Mucosa of rectum (tissue), 2 donors: ENCODE results near the gene NFKB2.

Experiments
- H3K27ac ChIP-seq, 2 donors: one replicate each; pipeline ENCODE4 v1.7.0; 2013; ENCODE audit warnings: inconsistent platforms in 2 of 2, low read depth in 2 of 2, low read length in 2 of 2
- H3K27me3 ChIP-seq, 2 donors: one replicate each; pipeline ENCODE4 v1.7.0; 2013; ENCODE audit warnings: low read length in 2 of 2; ENCODE audit not compliant: control insufficient read depth in 2 of 2, insufficient read depth in 2 of 2
- H3K36me3 ChIP-seq, 2 donors: one replicate each; pipeline ENCODE4 v1.7.0; 2013; ENCODE audit warnings: low read length in 2 of 2; ENCODE audit not compliant: control insufficient read depth in 2 of 2, insufficient read depth in 2 of 2
- H3K4me1 ChIP-seq, 2 donors: one replicate each; pipeline ENCODE4 v1.7.0; 2013; ENCODE audit warnings: low read length in 2 of 2, mild to moderate bottlenecking in 1 of 2; ENCODE audit not compliant: control insufficient read depth in 2 of 2, insufficient read depth in 2 of 2
- H3K4me3 ChIP-seq, 2 donors: one replicate each; pipeline ENCODE4 v1.7.0; 2013; ENCODE audit warnings: low read length in 2 of 2
- H3K9ac ChIP-seq, 2 donors: one replicate each; pipeline ENCODE4 v1.7.0; 2013; ENCODE audit warnings: low read length in 2 of 2, low read depth in 1 of 2, mild to moderate bottlenecking in 1 of 2
- H3K9me3 ChIP-seq, 2 donors: one replicate each; pipeline ENCODE4 v1.7.0; 2013; ENCODE audit warnings: low read length in 2 of 2; ENCODE audit not compliant: control insufficient read depth in 2 of 2
- donor health status: healthy.
- donor health status: Normal muscosa, but diverticular disease.

The NFKB2 gene

GRCh38 chr10:102432162-102432950, 36.9 kb downstream of the NFKB2 start, which contains the start of gene CUEDC2:
Gene CUEDC2 (minus strand): TSS chr10:102432574. CDS start chr10:102425188, 7,386 bp downstream.
- H3K9me3 ChIP-seq: no peaks in the 10 kb centered on the region
- H3K27ac ChIP-seq: peak within 1 kb of the TSS; percentile 16 to 63
- H3K4me1 ChIP-seq: peaks cover 9 to 15% of the 10 kb centered on the region in 2 donors
- H3K9ac ChIP-seq: peak within 1 kb of the TSS; percentile 86 to 90
- peaks cover 0 to 3% of the 10 kb centered on the region in 2 donors for H3K27me3 ChIP-seq
- no peaks in the 10 kb centered on the region for H3K36me3 ChIP-seq
- peak within 1 kb of the TSS; percentile 81 to 95 for H3K4me3 ChIP-seq

GRCh38 chr10:102433619-102434046, 38.1 kb downstream of the NFKB2 start:
- Histone ChIP-seq H3K4me3 (no peak overlapping the region), H3K4me1 (peaks cover 9 to 15% of the 10 kb centered on the region in 2 donors), H3K9me3 (no peaks in the 10 kb centered on the region), H3K27ac (no peak overlapping the region), H3K36me3 (no peaks in the 10 kb centered on the region), H3K27me3 (peaks cover 0 to 3% of the 10 kb centered on the region in 2 donors), H3K9ac (no peak overlapping the region)

- Histone ChIP-seq H3K36me3 (no peaks in the 10 kb centered on the region), H3K9ac (no peak overlapping the region), H3K4me3 (no peak overlapping the region), H3K9me3 (no peaks in the 10 kb centered on the region), H3K27me3 (peaks cover 0 to 3% of the 10 kb centered on the region in 2 donors), H3K27ac (no peak overlapping the region), H3K4me1 (peaks cover 9 to 15% of the 10 kb centered on the region in 2 donors)
Measured at GRCh38 chr10:102434394-102435132, 39.1 kb downstream of the NFKB2 start.

- Histone ChIP-seq H3K4me3 (peak overlapping the region; percentile 24 to 44), H3K9ac (no peak overlapping the region), H3K4me1 (peaks cover 9 to 15% of the 10 kb centered on the region in 2 donors), H3K36me3 (no peaks in the 10 kb centered on the region), H3K27ac (no peak overlapping the region), H3K9me3 (no peaks in the 10 kb centered on the region), H3K27me3 (peaks cover 0 to 3% of the 10 kb centered on the region in 2 donors)
Measured at GRCh38 chr10:102435133-102435497, 39.6 kb downstream of the NFKB2 start.

GRCh38 chr10:102435529-102436233, 40.2 kb downstream of the NFKB2 start:
- H3K9me3 ChIP-seq: no peaks in the 10 kb centered on the region
- H3K27ac ChIP-seq: peak overlapping the region in 1 of 2 donors; percentile 32
- no peaks in the 10 kb centered on the region for H3K36me3 ChIP-seq
- H3K27me3 ChIP-seq: peaks cover 0 to 3% of the 10 kb centered on the region in 2 donors
- peaks cover 9 to 15% of the 10 kb centered on the region in 2 donors for H3K4me1 ChIP-seq
- H3K4me3 ChIP-seq: peak overlapping the region; percentile 40 to 64
- H3K9ac ChIP-seq: no peak overlapping the region

- Histone ChIP-seq H3K36me3 (no peaks in the 10 kb centered on the region), H3K27me3 (peaks cover 0 to 3% of the 10 kb centered on the region in 2 donors), H3K4me1 (peaks cover 9 to 15% of the 10 kb centered on the region in 2 donors), H3K27ac (no peak overlapping the region), H3K4me3 (no peak overlapping the region), H3K9me3 (no peaks in the 10 kb centered on the region), H3K9ac (no peak overlapping the region)
Measured at GRCh38 chr10:102436312-102436711, 40.8 kb downstream of the NFKB2 start.

- H3K4me3 ChIP-seq: no peak overlapping the region
- H3K9me3 ChIP-seq: no peaks in the 10 kb centered on the region
- H3K9ac ChIP-seq: no peak overlapping the region
- no peaks in the 10 kb centered on the region for H3K36me3 ChIP-seq
- H3K27ac ChIP-seq: no peak overlapping the region
- peaks cover 0 to 6% of the 10 kb centered on the region in 2 donors for H3K4me1 ChIP-seq
- peaks cover 0 to 3% of the 10 kb centered on the region in 2 donors for H3K27me3 ChIP-seq
Measured at GRCh38 chr10:102437515-102437914, 42.0 kb downstream of the NFKB2 start.

GRCh38 chr10:102438374-102438773, 42.9 kb downstream of the NFKB2 start:
- Histone ChIP-seq H3K9ac (no peak overlapping the region), H3K4me1 (peaks cover 0 to 6% of the 10 kb centered on the region in 2 donors), H3K27ac (no peak overlapping the region), H3K36me3 (no peaks in the 10 kb centered on the region), H3K4me3 (no peak overlapping the region), H3K9me3 (no peaks in the 10 kb centered on the region), H3K27me3 (peaks cover 0 to 3% of the 10 kb centered on the region in 2 donors)

- Histone ChIP-seq H3K9me3 (no peaks in the 10 kb centered on the region), H3K4me1 (no peaks in the 10 kb centered on the region), H3K36me3 (no peaks in the 10 kb centered on the region), H3K9ac (no peak overlapping the region), H3K27ac (no peak overlapping the region), H3K27me3 (no peaks in the 10 kb centered on the region), H3K4me3 (no peak overlapping the region)
Measured at GRCh38 chr10:102444851-102445250, 49.3 kb downstream of the NFKB2 start.
